GM23338 (cell line): ENCODE data around the gene HDAC1. TPM values are rescaled to one million over a fixed set of nuclear protein-coding genes. Genes with fewer than 3 reads are reported as not detected.
"Not testable (repeated sequence)": the region's sequence is repeated elsewhere in the genome, so short reads cannot be mapped to it uniquely, and the experiment has no call there.

Experiments
- ATAC-seq: fragments of 200-7000 bp; cut with Tn5 transposase; 3 replicates; pipeline ENCODE4 v1.9.1; 2020
- DNase-seq: peaks from one replicate; pipeline ENCODE4 v3.0.0-alpha.2; 2015; ENCODE audit warnings: low spot score
- H2AFZ ChIP-seq: fragments of 200-600 bp; sonication (generic); 2 replicates; pipeline ENCODE4 v1.8.0; 2016; ENCODE audit warnings: antibody characterized with exemption, mild to moderate bottlenecking, moderate library complexity
- H3F3A ChIP-seq: fragments of 200-600 bp; sonication (generic); replicated peaks from 2 replicates; pipeline ENCODE4 v1.8.0; 2017; ENCODE audit warnings: antibody characterized with exemption, mixed run types, low read depth
- H3K27ac ChIP-seq: fragments of 200-600 bp; sonication (generic); 2 replicates; pipeline ENCODE4 v1.6.1; 2016; ENCODE audit warnings: low read depth
- H3K27me3 ChIP-seq: fragments of 200-600 bp; sonication (generic); 2 replicates; pipeline ENCODE4 v1.8.0; 2016; ENCODE audit warnings: mild to moderate bottlenecking, mixed run types, moderate library complexity; ENCODE audit not compliant: insufficient read depth
- H3K36me3 ChIP-seq: fragments of 200-600 bp; sonication (generic); 2 replicates; pipeline ENCODE4 v1.8.0; 2016; ENCODE audit warnings: mild to moderate bottlenecking; ENCODE audit not compliant: insufficient read depth
- H3K4me1 ChIP-seq: fragments of 200-600 bp; sonication (generic); 2 replicates; pipeline ENCODE4 v1.8.0; 2016; ENCODE audit warnings: mild to moderate bottlenecking, moderate library complexity; ENCODE audit not compliant: insufficient read depth
- H3K4me2 ChIP-seq: fragments of 200-600 bp; sonication (generic); 2 replicates; pipeline ENCODE4 v1.7.1; 2017; ENCODE audit warnings: mixed run types
- H3K4me3 ChIP-seq: fragments of 200-600 bp; sonication (generic); 2 replicates; pipeline ENCODE4 v1.6.1; 2016; ENCODE audit warnings: mixed run types
- H3K79me2 ChIP-seq: fragments of 200-600 bp; sonication (generic); replicated peaks from 2 replicates; pipeline ENCODE4 v1.8.0; 2017; ENCODE audit warnings: mild to moderate bottlenecking; ENCODE audit not compliant: insufficient read depth
- H3K9me2 ChIP-seq: fragments of 200-600 bp; sonication (generic); 2 replicates; pipeline ENCODE4 v1.8.0; 2017; ENCODE audit not compliant: insufficient read depth
- H4K20me1 ChIP-seq: fragments of 200-600 bp; sonication (generic); replicated peaks from 2 replicates; pipeline ENCODE4 v1.8.0; 2017; ENCODE audit warnings: mild to moderate bottlenecking; ENCODE audit not compliant: insufficient read depth
- H3K27ac Mint-ChIP-seq: 2 replicates; pipeline ENCODE4 v1.8.0; 2020; ENCODE audit warnings: inconsistent platforms, mild to moderate bottlenecking, moderate library complexity, mixed read lengths
- H3K27me3 Mint-ChIP-seq: 3 replicates; pipeline ENCODE4 v1.8.0; 2022; ENCODE audit warnings: low read depth, mild to moderate bottlenecking, moderate library complexity, mixed read lengths, inconsistent platforms; ENCODE audit not compliant: insufficient read depth, poor library complexity
- H3K36me3 Mint-ChIP-seq: 3 replicates; pipeline ENCODE4 v1.8.0; 2021; ENCODE audit warnings: low read depth, mild to moderate bottlenecking, inconsistent platforms, moderate library complexity, mixed read lengths
- H3K4me1 Mint-ChIP-seq: 3 replicates; pipeline ENCODE4 v1.8.0; 2020; ENCODE audit warnings: mild to moderate bottlenecking, inconsistent platforms, mixed read lengths
- H3K4me3 Mint-ChIP-seq: 3 replicates; pipeline ENCODE4 v1.8.0; 2021; ENCODE audit warnings: moderate library complexity, mild to moderate bottlenecking, inconsistent platforms, mixed read lengths
- H3K9me3 Mint-ChIP-seq: 3 replicates; pipeline ENCODE4 v1.8.0; 2020; ENCODE audit warnings: moderate library complexity, mild to moderate bottlenecking, inconsistent platforms, mixed read lengths
- CREB1 ChIP-seq: fragments of 250-450 bp; sonication (Bioruptor Pico); IDR thresholded peaks from 2 replicates; pipeline ENCODE4 v1.5.0; 2020; ENCODE audit warnings: low read depth, mild to moderate bottlenecking, moderate library complexity
- CTCF ChIP-seq, 2 experiments: fragments of 200-600 bp in 1 of 2; sonication (generic) in 1 of 2; conservative IDR thresholded peaks; 2 replicates each; pipeline versions ENCODE4 v1.5.1 to v1.6.1; 2016 to 2017; ENCODE audit warnings: antibody characterized with exemption in 2 of 2, low read depth in 2 of 2, mild to moderate bottlenecking in 2 of 2, moderate library complexity in 1 of 2
- EZH2 ChIP-seq: fragments of 200-600 bp; sonication (generic); IDR thresholded peaks from one replicate; pipeline ENCODE4 v1.8.0; 2017; ENCODE audit warnings: antibody characterized with exemption, mild to moderate bottlenecking, low read depth; ENCODE audit not compliant: unreplicated experiment
- EZH2phosphoT487 ChIP-seq: fragments of 200-600 bp; sonication (generic); IDR thresholded peaks from one replicate; pipeline ENCODE4 v1.8.1; 2018; ENCODE audit warnings: antibody characterized with exemption; ENCODE audit not compliant: unreplicated experiment
- STAT1 ChIP-seq: IDR thresholded peaks from one replicate; pipeline ENCODE4 v1.6.1; 2016; ENCODE audit warnings: antibody characterized with exemption; ENCODE audit not compliant: unreplicated experiment
- ZNF331 ChIP-seq: fragments of 250-450 bp; sonication (Bioruptor Pico); IDR thresholded peaks from 2 replicates; pipeline ENCODE4 v1.5.0; 2020; ENCODE audit warnings: low read depth, mild to moderate bottlenecking, moderate library complexity
- ZNF462 ChIP-seq: fragments of 250-450 bp; sonication (Bioruptor Pico); IDR thresholded peaks from 2 replicates; pipeline ENCODE4 v1.5.0; 2020; ENCODE audit warnings: mild to moderate bottlenecking, moderate library complexity
- polyA plus RNA-seq: library from polyadenylated mRNA; unstranded; fragments of >200 nt; fragmentation: Nextera tagmentation; extraction: Ambion mirVana; gene quantifications from 2 replicates; pipeline ENCODE4 v1.2.1, GENCODE V29; 2016
- total RNA-seq: library from RNA; depleted of rRNA; stranded (reverse); fragments of >200 nt; shearing (Covaris generic); gene quantifications from 2 replicates; pipeline ENCODE4 v1.2.3, GENCODE V29; 2014

Gene HDAC1
- total and polyA plus RNA-seq, 2 experiments from 2014 or later, result 82.6 to 104 TPM

- H3K4me3 ChIP-seq, H3K4me1 ChIP-seq, H3K9me2 ChIP-seq, H2AFZ ChIP-seq, H3K4me3 Mint-ChIP-seq, H4K20me1 ChIP-seq, ATAC-seq, H3K36me3 Mint-ChIP-seq, H3K79me2 ChIP-seq, H3K4me2 ChIP-seq, H3K27ac Mint-ChIP-seq, H3K36me3 ChIP-seq, H3K27ac ChIP-seq, DNase-seq, H3K9me3 Mint-ChIP-seq: not testable (repeated sequence)
- Histone ChIP-seq H3F3A (peaks cover 10% of the 10 kb centered on the region; the same call in 1 of the 2 replicates), H3K27me3 (peaks cover 24% of the 10 kb centered on the region)
- H3K4me1 Mint-ChIP-seq, result peaks cover 18% of the 10 kb centered on the region
- peaks cover 20% of the 10 kb centered on the region for H3K27me3 Mint-ChIP-seq
These were observed 63.9 kb downstream of the HDAC1 start for GRCh38 chr1:32355778-32356177.

GRCh38 chr1:32356478-32356877, 64.6 kb downstream of the HDAC1 start:
- TF ChIP-seq STAT1, result no peak
- TF ChIP-seq EZH2, result no peak
- no peak overlapping the region for H3K27ac Mint-ChIP-seq
- no peaks in the 10 kb centered on the region for H3K79me2 ChIP-seq
- H3K4me3 Mint-ChIP-seq, result no peak overlapping the region
- no peaks in the 10 kb centered on the region for H4K20me1 ChIP-seq
- no peak for DNase-seq
- no peak for ATAC-seq
- no peak overlapping the region for H2AFZ ChIP-seq
- no peak overlapping the region for H3K27ac ChIP-seq
- no peaks in the 10 kb centered on the region for H3K36me3 ChIP-seq
- 0 out of 2 replicates have a peak, but pooled peaks cover 15% of the 10 kb centered on the region for H3F3A ChIP-seq
- peaks cover 20% of the 10 kb centered on the region for H3K4me1 Mint-ChIP-seq
- H3K27me3 Mint-ChIP-seq, result peaks cover 20% of the 10 kb centered on the region
- no peaks in the 10 kb centered on the region; the same call in 2 of the 3 replicates for H3K36me3 Mint-ChIP-seq
- H3K4me3 ChIP-seq, result no peak overlapping the region
- H3K4me1 ChIP-seq, result no peaks in the 10 kb centered on the region; the same call in 1 of the 2 replicates
- H3K4me2 ChIP-seq, result no peak overlapping the region
- H3K27me3 ChIP-seq, result peaks cover 30% of the 10 kb centered on the region
- H3K9me3 Mint-ChIP-seq, result no peaks in the 10 kb centered on the region; the same call in 1 of the 3 replicates
- no peaks in the 10 kb centered on the region for H3K9me2 ChIP-seq

- H3K9me2 ChIP-seq, result no peaks in the 10 kb centered on the region
- peaks cover 20% of the 10 kb centered on the region for H3K4me1 Mint-ChIP-seq
- no peak overlapping the region for H3K27ac ChIP-seq
- no peaks in the 10 kb centered on the region for H4K20me1 ChIP-seq
- no peak overlapping the region for H2AFZ ChIP-seq
- peaks cover 41% of the 10 kb centered on the region for H3K27me3 ChIP-seq
- H3K4me3 ChIP-seq, result no peak overlapping the region
- ATAC-seq, result no peak
- H3K9me3 Mint-ChIP-seq, result no peaks in the 10 kb centered on the region; the same call in 1 of the 3 replicates
- H3K4me1 ChIP-seq, result no peaks in the 10 kb centered on the region; the same call in 1 of the 2 replicates
- no peaks in the 10 kb centered on the region for H3K79me2 ChIP-seq
- no peak overlapping the region for H3K4me2 ChIP-seq
- H3K36me3 Mint-ChIP-seq, result peaks cover 2% of the 10 kb centered on the region; the same call in 1 of the 3 replicates
- peaks cover 25% of the 10 kb centered on the region for H3K27me3 Mint-ChIP-seq
- DNase-seq, result no peak
- peaks cover 15% of the 10 kb centered on the region; the same call in 1 of the 2 replicates for H3F3A ChIP-seq
- H3K27ac Mint-ChIP-seq, result no peak overlapping the region
- H3K4me3 Mint-ChIP-seq, result no peak overlapping the region; the same call in 2 of the 3 replicates
- no peaks in the 10 kb centered on the region for H3K36me3 ChIP-seq
- TF ChIP-seq CREB1 (no peak), CTCF (conservative IDR thresholded peaks at IDR 0.05; ENCODE audit: low read depth in 2 of 2) (no peak), ZNF331 (CRISPR knock-in tag) (no peak), ZNF462 (CRISPR knock-in tag) (no peak), EZH2phosphoT487 (no peak)
These were observed 65.7 kb downstream of the HDAC1 start for GRCh38 chr1:32357614-32358013.
